Activated naive CD8-positive, alpha-beta T cell (primary cell): ENCODE data around the gene TMEM272.
A peak's percentile ranks its signal among the peaks of the same experiment; 100 is the strongest.

Source experiments
- H3K27ac Mint-ChIP-seq: one replicate; pipeline ENCODE4 v1.8.0; 2021; ENCODE audit warnings: mixed read lengths
- H3K27me3 Mint-ChIP-seq: one replicate; pipeline ENCODE4 v1.8.0; 2021; ENCODE audit warnings: mixed read lengths
- H3K36me3 Mint-ChIP-seq: one replicate; pipeline ENCODE4 v1.8.0; 2021; ENCODE audit warnings: mixed read lengths
- H3K4me1 Mint-ChIP-seq: one replicate; pipeline ENCODE4 v1.8.0; 2021; ENCODE audit warnings: low read depth, mixed read lengths
- H3K4me3 Mint-ChIP-seq: one replicate; pipeline ENCODE4 v1.8.0; 2021; ENCODE audit warnings: mild to moderate bottlenecking, mixed read lengths
- H3K9me3 Mint-ChIP-seq: one replicate; pipeline ENCODE4 v1.8.0; 2021; ENCODE audit warnings: low read depth, mixed read lengths

The TMEM272 gene

DNA sequence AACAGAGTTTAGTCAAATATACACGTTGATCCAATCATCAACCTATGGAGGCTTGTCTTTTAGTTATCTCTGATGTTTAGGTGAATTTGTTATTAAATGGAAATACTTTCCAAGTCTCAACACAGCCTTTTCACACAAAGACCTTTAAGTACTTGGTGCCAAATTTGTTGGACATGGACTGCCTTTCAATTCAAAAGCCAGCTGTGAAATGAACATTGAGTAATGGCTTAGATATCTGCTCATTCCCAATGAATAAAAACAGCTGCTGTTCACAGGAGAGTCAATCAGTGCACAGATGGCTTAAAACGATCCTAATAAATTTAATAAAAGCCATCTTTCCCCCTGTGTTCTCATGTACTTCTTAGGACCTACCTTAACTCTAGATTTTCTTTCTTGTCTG is 21.1 kb downstream of the TMEM272 start:
- Mint-ChIP-seq H3K4me1 (peaks cover 97% of the 10 kb centered on the region), H3K27ac (peak overlapping the region; percentile 100), H3K27me3 (no peaks in the 10 kb centered on the region), H3K4me3 (peak overlapping the region; percentile 93), H3K36me3 (no peaks in the 10 kb centered on the region), H3K9me3 (no peaks in the 10 kb centered on the region)

DNA sequence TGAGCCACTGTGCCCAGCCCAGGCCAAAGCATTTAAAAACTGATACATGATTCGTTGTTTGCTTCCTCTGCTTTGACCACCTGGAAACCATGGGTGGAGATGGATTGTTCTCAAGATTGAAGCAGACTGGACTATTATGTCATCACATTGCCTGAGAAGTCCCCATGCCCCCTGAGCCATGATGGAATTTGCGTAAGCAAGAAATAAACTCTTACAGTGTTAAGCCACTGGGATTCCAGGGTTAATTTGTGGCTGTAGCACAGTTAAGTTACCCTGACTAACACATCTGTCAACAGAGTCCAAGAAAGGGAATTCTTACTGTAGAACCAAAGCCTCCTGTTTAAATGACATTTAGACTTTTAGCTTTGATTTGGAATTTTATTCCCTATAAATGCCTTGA is 21.6 kb downstream of the TMEM272 start:
- Mint-ChIP-seq H3K4me3 (peak overlapping the region; percentile 93), H3K36me3 (no peaks in the 10 kb centered on the region), H3K27me3 (no peaks in the 10 kb centered on the region), H3K27ac (peak overlapping the region; percentile 100), H3K9me3 (no peaks in the 10 kb centered on the region), H3K4me1 (peaks cover 97% of the 10 kb centered on the region)

DNA sequence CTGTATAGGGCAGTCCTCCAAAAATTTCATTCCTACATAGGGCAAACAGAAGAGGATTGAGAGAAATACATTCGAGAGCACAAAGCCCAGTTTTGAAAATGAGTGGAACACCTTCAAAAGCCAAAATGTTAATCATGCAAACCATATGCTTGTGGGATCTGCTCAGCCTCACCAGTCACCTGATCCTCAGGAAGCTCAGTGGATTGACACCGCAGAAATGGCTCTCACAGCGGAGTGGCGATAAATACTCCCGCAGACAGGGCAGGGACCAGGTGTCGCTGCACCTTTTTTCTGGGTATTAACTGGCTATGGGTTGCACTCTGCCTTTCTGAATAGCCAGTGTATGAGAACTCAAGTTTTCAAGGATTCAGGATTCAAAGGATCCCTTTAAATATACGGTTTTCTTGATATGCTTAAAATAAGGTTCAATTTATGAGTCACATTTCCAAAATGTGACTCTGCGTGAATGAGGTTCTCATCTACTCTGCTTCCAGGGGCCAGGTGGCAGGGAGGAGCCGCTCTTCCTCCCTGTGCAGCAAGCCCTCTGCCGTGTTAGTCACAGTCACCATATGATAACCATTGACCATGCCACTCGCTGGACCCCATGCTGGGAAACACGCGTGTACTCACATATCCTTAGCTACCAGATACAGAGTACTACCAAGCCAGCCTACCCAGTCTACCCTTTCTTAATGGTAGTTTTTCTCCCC is 22.7 kb downstream of the TMEM272 start:
- Mint-ChIP-seq H3K4me3 (peak overlapping the region; percentile 93), H3K4me1 (peaks cover 96% of the 10 kb centered on the region), H3K36me3 (no peaks in the 10 kb centered on the region), H3K27ac (peak overlapping the region; percentile 100), H3K27me3 (no peaks in the 10 kb centered on the region), H3K9me3 (no peaks in the 10 kb centered on the region)

DNA sequence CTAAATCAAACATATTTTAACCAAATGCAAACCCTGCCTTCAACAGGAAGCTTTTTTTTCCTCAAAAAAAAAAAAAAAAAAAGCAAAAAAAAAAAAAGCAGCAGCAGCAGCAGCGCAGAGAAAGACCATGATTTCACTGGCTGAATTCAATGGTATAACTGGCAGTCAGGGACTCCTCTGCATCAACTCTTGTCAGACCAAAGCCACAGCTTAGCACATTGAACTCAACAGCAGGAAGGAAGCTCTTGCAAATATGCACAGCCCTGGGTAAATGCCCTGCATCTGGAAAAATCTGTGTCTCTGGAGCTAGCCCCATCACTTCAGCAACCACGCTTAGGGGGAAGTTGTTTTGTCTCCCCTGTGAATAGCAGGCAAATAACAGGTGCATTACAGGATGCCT is 23.4 kb downstream of the TMEM272 start:
- peaks cover 96% of the 10 kb centered on the region for H3K4me1 Mint-ChIP-seq
- H3K4me3 Mint-ChIP-seq, result peak overlapping the region; percentile 93
- no peaks in the 10 kb centered on the region for H3K9me3 Mint-ChIP-seq
- no peaks in the 10 kb centered on the region for H3K36me3 Mint-ChIP-seq
- no peaks in the 10 kb centered on the region for H3K27me3 Mint-ChIP-seq
- H3K27ac Mint-ChIP-seq, result peak overlapping the region; percentile 100

DNA sequence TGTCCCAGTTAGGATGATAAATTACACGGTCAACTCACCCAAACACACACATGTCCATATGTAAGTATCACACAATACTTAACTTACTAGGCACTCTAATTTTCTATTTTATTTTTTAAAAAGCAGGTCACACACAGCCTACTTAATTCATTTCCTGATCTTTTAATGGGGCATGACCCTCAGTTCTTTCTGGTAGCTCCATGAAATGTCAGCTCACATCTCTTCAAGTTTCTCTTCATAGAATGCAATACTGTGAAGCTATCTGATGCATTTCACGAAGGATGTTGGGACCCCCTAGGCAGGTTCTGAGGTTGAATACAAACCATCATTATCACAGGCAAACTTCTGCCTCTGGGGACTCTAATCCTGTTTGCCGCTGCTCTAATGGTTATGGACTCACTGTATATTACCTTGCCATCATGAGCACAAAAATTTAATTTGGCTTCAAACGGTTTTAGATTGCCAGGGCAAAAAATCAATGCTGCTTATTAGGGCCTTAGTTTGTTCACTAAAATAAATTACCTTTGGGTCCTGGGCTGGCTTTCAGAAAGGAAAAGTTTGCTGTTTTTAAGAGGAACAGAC is 24.9 kb downstream of the TMEM272 start:
- Mint-ChIP-seq H3K36me3 (no peaks in the 10 kb centered on the region), H3K27ac (peak overlapping the region; percentile 100), H3K9me3 (no peaks in the 10 kb centered on the region), H3K4me1 (peaks cover 96% of the 10 kb centered on the region), H3K27me3 (no peaks in the 10 kb centered on the region), H3K4me3 (peak overlapping the region; percentile 93)

DNA sequence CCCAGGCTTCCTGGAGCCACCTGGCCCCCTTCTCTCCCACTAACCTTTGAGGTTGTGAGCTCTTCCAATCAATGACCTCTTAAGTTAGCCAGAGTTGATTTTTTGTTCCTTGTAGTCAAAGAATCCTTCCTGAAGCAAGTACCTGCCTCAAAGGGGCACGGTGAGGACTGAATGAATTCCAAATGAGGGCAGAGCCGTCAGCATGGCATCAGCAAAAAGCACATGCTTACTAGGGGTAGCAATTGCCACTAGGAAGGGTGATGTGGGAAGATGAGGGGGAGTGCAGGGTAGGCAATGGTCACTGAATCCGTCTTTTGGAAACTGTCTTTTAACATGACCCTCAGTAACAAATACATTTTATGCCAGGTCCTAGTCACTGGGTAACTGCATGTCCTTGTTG is 25.4 kb downstream of the TMEM272 start:
- H3K4me3 Mint-ChIP-seq, result peak overlapping the region; percentile 93
- H3K27me3 Mint-ChIP-seq, result no peaks in the 10 kb centered on the region
- H3K27ac Mint-ChIP-seq, result peak overlapping the region; percentile 100
- H3K4me1 Mint-ChIP-seq, result peaks cover 97% of the 10 kb centered on the region
- no peaks in the 10 kb centered on the region for H3K36me3 Mint-ChIP-seq
- H3K9me3 Mint-ChIP-seq, result no peaks in the 10 kb centered on the region

DNA sequence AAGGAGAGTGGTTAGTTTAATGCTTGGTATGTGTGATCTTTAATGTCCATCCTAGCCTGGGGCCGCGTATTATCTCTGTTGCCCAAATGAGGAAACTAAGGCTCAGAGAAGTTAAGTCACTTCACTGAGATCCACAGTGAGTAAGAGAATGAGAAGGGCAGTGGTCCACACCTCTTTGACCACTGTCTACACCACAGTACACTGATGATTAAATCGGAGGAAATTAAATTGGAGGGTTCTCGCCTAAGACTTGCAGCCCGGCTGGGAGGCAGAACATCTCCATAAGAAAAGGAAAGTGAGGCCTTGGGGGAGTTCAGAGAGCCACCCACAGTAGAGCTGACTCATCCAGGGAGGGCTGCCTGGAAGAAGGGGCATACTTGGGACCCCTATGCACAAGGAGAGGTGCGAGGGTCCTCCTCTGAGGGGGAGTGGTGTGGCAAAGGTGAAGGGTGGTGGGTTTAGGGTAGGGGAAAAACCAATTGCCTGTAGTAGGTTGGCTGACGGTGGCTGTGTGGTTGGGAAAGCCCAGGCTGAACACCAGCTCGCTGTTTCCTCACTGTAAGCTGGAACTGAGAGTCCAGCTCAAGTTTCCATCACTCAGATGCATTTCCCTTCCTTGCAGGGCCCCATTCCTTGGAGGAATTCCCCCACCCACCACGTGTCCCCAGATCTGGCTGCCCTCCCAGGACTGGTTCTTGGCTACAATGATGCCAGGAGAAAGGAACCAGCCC is 26.0 kb downstream of the TMEM272 start:
- Mint-ChIP-seq H3K4me1 (peaks cover 98% of the 10 kb centered on the region), H3K36me3 (no peaks in the 10 kb centered on the region), H3K27ac (peak overlapping the region; percentile 100), H3K9me3 (no peaks in the 10 kb centered on the region), H3K27me3 (no peaks in the 10 kb centered on the region), H3K4me3 (peak overlapping the region; percentile 93)

DNA sequence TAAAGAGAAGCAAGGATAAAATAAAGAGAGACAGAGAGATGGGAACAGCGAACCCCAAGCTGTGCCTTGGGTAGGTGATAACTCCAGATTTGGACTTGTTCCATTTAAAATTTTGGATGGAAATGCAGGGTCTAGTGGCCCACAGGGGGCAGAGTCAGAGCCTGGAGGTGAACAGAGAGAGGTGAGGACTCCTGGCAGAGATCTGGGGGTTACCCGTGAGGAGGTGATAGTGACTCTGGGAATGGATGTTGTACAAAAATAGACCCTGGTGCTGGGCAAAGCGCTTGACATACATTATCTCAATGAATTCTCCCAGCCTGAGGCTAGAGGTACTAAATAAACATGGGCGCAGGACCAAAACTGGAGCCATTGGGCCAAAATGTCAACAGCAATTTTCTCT is 26.7 kb downstream of the TMEM272 start:
- Mint-ChIP-seq H3K9me3 (no peaks in the 10 kb centered on the region), H3K27ac (peak overlapping the region; percentile 100), H3K4me3 (peak overlapping the region; percentile 93), H3K4me1 (peaks cover 96% of the 10 kb centered on the region), H3K36me3 (no peaks in the 10 kb centered on the region), H3K27me3 (no peaks in the 10 kb centered on the region)

DNA sequence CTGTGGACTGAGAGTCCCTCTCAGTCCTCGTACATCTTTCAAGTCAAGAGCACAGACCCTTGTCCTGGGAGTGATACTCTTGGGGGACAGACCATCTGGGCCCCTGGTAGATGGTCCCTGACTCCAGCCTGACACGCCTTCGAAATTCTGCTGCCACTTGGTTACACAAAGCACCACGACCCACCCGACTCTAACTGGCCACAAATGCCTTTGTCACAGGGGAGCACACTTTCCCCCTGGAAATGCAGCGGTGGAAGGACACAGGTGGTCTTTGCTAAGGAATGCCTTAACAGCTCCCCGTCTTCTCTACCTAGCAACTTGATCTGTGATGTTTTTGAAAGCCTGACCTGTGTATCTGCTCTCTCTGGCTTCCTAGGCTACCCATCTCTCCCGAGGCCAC is 27.3 kb downstream of the TMEM272 start:
- Mint-ChIP-seq H3K4me1 (peaks cover 95% of the 10 kb centered on the region), H3K36me3 (no peaks in the 10 kb centered on the region), H3K9me3 (no peaks in the 10 kb centered on the region), H3K27ac (peak overlapping the region; percentile 100), H3K27me3 (no peaks in the 10 kb centered on the region), H3K4me3 (peak overlapping the region; percentile 6)

DNA sequence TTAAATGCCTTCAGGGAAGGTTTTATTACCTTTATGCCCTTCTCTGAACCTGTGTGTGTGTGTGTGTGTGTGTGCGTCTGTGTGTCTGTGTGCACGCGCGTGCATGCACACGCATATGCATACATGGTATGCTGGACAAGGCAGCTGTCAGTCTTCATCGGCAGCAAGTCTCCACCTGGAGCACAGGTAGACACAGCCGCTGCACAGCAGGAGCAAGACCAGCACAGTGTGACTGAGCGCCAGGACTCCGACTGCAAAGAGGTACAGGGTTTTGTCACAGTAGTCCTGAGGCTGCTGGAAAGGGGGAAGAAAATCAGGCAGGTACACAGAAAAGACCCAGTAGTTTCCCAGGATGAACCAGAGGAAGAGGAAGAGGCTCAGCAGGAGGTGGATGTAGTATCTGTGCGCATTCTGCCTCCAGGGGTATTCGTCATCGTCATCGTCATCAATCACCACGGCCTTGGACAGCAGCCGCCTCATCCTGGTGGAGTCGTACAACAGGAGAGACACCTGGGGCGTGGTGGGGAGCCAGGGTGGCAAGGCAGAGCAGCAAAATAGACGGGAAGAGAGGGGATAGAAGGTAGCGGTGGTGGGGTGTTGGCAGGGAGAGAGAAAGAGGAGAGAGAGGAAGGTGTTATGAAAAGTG is 28.2 kb downstream of the TMEM272 start:
- Mint-ChIP-seq H3K27me3 (no peaks in the 10 kb centered on the region), H3K9me3 (no peaks in the 10 kb centered on the region), H3K36me3 (no peaks in the 10 kb centered on the region), H3K27ac (peak overlapping the region; percentile 100), H3K4me3 (no peak overlapping the region), H3K4me1 (peaks cover 92% of the 10 kb centered on the region)

DNA sequence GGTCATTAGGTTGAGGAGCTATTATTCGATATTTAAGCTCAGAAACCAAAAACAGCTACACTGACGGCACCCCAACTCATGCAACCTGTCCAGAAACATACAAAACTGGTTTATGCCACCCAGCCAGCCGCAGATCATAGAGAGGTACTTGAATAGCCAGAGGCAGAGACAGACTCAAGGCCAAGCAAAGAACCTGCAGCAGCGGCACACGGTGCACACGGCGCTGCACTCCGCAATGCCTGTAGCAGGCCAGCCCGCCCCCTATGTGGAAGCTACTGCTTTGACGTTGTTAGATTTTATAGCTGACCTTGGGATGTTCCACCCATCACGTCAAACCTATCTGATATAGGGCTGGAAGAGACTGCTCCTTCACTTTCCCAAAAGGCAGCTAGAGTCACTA is 29.1 kb downstream of the TMEM272 start:
- peaks cover 88% of the 10 kb centered on the region for H3K4me1 Mint-ChIP-seq
- no peaks in the 10 kb centered on the region for H3K27me3 Mint-ChIP-seq
- H3K9me3 Mint-ChIP-seq, result no peaks in the 10 kb centered on the region
- peak overlapping the region; percentile 71 for H3K4me3 Mint-ChIP-seq
- no peaks in the 10 kb centered on the region for H3K36me3 Mint-ChIP-seq
- H3K27ac Mint-ChIP-seq, result peak overlapping the region; percentile 100

DNA sequence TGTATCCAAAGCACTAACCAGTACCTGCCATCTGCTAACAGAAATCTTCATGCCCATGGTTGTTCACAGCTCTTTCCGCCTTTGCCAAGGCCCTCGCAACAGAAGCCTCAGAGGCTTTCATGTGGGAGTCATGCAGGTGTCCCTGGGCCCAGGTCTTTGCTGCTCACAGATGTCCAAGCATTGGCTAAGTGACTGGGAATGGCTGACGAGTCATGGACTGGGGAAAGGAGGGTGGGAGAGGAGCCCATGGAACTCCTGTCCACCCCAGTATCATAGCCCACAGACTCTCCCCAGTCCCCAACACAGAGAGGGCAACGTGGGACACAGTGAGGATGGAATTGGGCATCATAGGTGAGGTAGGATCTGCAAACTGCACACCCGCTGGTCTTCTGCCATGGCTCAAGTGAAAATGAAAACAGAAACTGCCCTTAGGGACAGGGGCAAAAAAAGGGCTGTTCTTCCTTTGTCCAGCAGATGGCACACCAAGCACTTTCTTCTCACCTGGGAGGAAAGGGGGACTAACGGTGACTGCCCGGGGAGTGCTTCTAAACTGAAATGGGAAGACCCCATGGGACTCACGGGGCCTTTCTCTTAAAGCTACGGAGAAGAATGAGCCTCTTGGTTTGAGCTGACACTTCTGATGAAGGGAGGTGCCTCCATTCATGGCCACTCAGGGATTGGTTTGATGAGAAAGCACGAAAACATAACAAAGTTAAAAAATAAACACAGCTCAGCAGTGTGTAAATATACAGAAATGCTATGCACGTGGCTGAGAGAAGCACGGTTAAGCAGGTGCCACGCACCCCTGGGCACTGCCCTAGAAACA is 29.9 kb downstream of the TMEM272 start:
- Mint-ChIP-seq H3K9me3 (no peaks in the 10 kb centered on the region), H3K27ac (peak overlapping the region; percentile 100), H3K4me1 (peaks cover 81% of the 10 kb centered on the region), H3K27me3 (no peaks in the 10 kb centered on the region), H3K4me3 (peak overlapping the region; percentile 71), H3K36me3 (no peaks in the 10 kb centered on the region)

DNA sequence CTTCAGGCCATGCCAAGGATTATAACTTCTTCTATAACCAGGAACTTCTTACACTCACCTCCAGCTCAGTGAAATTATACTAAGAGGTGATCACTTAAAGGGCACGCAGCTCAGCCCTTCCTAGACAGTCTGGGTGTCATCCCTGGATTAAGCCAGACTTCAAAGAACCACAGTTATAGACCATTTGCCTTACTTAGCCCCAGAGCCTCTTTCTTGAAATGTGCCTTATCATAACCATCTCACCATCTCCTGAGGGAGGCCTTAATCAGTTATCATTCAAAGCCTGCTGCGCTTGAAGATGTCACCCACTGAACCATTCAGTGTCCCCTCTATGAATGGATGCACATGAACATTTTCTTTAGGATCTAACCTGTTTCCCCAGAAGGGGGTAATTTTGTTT is 30.9 kb downstream of the TMEM272 start:
- peaks cover 3% of the 10 kb centered on the region for H3K36me3 Mint-ChIP-seq
- H3K27me3 Mint-ChIP-seq, result no peaks in the 10 kb centered on the region
- H3K9me3 Mint-ChIP-seq, result no peaks in the 10 kb centered on the region
- peak overlapping the region; percentile 100 for H3K27ac Mint-ChIP-seq
- H3K4me1 Mint-ChIP-seq, result peaks cover 72% of the 10 kb centered on the region
- no peak overlapping the region for H3K4me3 Mint-ChIP-seq

DNA sequence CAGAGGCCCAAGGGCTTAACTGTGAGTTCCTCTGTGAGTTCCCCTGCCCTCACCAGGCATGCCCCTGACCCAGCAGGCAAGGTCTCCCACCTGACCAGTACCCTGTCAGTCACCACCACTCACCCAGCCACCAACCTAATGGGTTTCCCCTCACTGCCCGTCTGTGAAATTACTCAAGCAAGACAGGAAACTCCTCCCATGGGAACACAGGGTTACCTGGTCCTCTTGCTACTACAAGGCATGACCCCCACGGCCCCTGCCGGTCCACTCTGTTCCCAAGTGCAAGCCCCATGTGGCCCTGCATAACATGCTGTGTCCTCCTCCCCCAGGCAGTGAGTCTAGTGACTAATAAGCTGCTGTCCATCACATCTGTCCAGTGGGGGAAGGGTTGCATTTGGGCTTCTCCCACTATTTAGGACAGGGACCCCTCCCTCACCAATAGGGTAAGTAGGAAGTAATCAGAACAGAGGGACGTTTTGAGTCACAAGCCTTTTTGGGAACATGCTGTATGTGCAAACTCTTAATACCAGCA is 33.0 kb downstream of the TMEM272 start:
- H3K4me3 Mint-ChIP-seq, result no peak overlapping the region
- peaks cover 56% of the 10 kb centered on the region for H3K4me1 Mint-ChIP-seq
- H3K9me3 Mint-ChIP-seq, result no peaks in the 10 kb centered on the region
- H3K27ac Mint-ChIP-seq, result peak overlapping the region; percentile 79
- H3K27me3 Mint-ChIP-seq, result no peaks in the 10 kb centered on the region
- H3K36me3 Mint-ChIP-seq, result peaks cover 7% of the 10 kb centered on the region
